Left hindlimb (tissue), 1 donor: ENCODE measurements around the gene ATP7B.
A peak's percentile ranks its signal among the peaks of the same experiment; 100 is the strongest.
"Not testable (repeated sequence)": the region's sequence is repeated elsewhere in the genome, so short reads cannot be mapped to it uniquely, and the experiment has no call there.

Experiments
- DNase-seq: peaks from one replicate; pipeline ENCODE4 v3.0.0-alpha.2; 2018

The ATP7B gene

GRCh38 chr13:52010890-52011631, at the start of gene ATP7B:
Gene ATP7B (minus strand): TSS chr13:52011450. CDS start chr13:52011337, 113 bp downstream.
- DNase-seq: no peak

- DNase-seq: no peak
These were observed 42.2 kb upstream of the ATP7B start for GRCh38 chr13:52053460-52053859.

GRCh38 chr13:52051400-52051799, 40.1 kb upstream of the ATP7B start:
- DNase-seq: no peak

GRCh38 chr13:52048516-52048915, 37.3 kb upstream of the ATP7B start:
- no peak for DNase-seq

- no peak for DNase-seq
These were observed 36.2 kb upstream of the ATP7B start for GRCh38 chr13:52047463-52047862.

- DNase-seq: no peak
These were observed 32.4 kb upstream of the ATP7B start for GRCh38 chr13:52043675-52044074.

- no peak for DNase-seq
These were observed 24.8 kb upstream of the ATP7B start for GRCh38 chr13:52036037-52036436.

GRCh38 chr13:52034616-52035226, 23.5 kb upstream of the ATP7B start:
- DNase-seq: no peak

GRCh38 chr13:52033039-52033438, 21.8 kb upstream of the ATP7B start:
- DNase-seq: no peak

- not testable (repeated sequence) for DNase-seq
These were observed 19.2 kb upstream of the ATP7B start for GRCh38 chr13:52030401-52030800.

GRCh38 chr13:52029569-52029968, 18.3 kb upstream of the ATP7B start:
- DNase-seq: no peak

- no peak for DNase-seq
These were observed 16.6 kb upstream of the ATP7B start for GRCh38 chr13:52027832-52028231.

- DNase-seq: no peak
These were observed 15.0 kb upstream of the ATP7B start for GRCh38 chr13:52026246-52026626.

GRCh38 chr13:52025475-52026245, 14.4 kb upstream of the ATP7B start:
- DNase-seq: no peak

- no peak for DNase-seq
These were observed 13.2 kb upstream of the ATP7B start, which contains the start of gene UTP14C for GRCh38 chr13:52024481-52024880. Gene UTP14C (plus strand): TSS chr13:52024691. CDS start chr13:52028805, 4,114 bp downstream.

- DNase-seq: no peak
These were observed 11.1 kb upstream of the ATP7B start for GRCh38 chr13:52022356-52022755.

- DNase-seq: no peak
These were observed 8.9 kb upstream of the ATP7B start for GRCh38 chr13:52020191-52020590.

- no peak for DNase-seq
These were observed 5.0 kb upstream of the ATP7B start for GRCh38 chr13:52016296-52016695.

GRCh38 chr13:52012512-52012836, 1.2 kb upstream of the ATP7B start:
- no peak for DNase-seq

GRCh38 chr13:52011632-52012511, 622 bp upstream of the ATP7B start, which contains the start of gene ALG11:
Gene ALG11 (plus strand): TSS chr13:52012398. CDS start chr13:52012419, 21 bp downstream.
- DNase-seq: peak; percentile 100

GRCh38 chr13:52009946-52010345, 1.3 kb downstream of the ATP7B start:
- no peak for DNase-seq

GRCh38 chr13:52006523-52007245, 4.6 kb downstream of the ATP7B start:
- no peak for DNase-seq
